NCI-H345 treated with DMSO at 0.1 percent for 48 hours (cell line): ENCODE data around the gene OTOF.

Experiments used
- DNase-seq: peaks from one replicate; lab custom pipeline; 2025; ENCODE audit not compliant: unreplicated experiment; lab: John Stamatoyannopoulos, UW

OTOF gene

GRCh38 chr2:26454561-26455001, 23.3 kb downstream of the OTOF start:
- DNase-seq = no peak

GRCh38 chr2:26453421-26454329, 24.2 kb downstream of the OTOF start:
- no peak for DNase-seq

- DNase-seq = no peak
Measured at GRCh38 chr2:26451700-26452099, 26.2 kb downstream of the OTOF start.

- no peak for DNase-seq
Measured at GRCh38 chr2:26450031-26450635, 27.8 kb downstream of the OTOF start.

GRCh38 chr2:26449278-26450030, 28.5 kb downstream of the OTOF start:
- DNase-seq = no peak

- DNase-seq = no peak
Measured at GRCh38 chr2:26448651-26449050, 29.3 kb downstream of the OTOF start.

- DNase-seq = no peak
Measured at GRCh38 chr2:26444236-26444635, 33.7 kb downstream of the OTOF start.

- no peak for DNase-seq
Measured at GRCh38 chr2:26442707-26443106, 35.2 kb downstream of the OTOF start.

- DNase-seq = no peak
Measured at GRCh38 chr2:26442301-26442700, 35.6 kb downstream of the OTOF start.

- DNase-seq = no peak
Measured at GRCh38 chr2:26438926-26439325, 39.0 kb downstream of the OTOF start.

GRCh38 chr2:26438526-26438925, 39.4 kb downstream of the OTOF start:
- DNase-seq = no peak

- DNase-seq = no peak
Measured at GRCh38 chr2:26435106-26435505, 42.8 kb downstream of the OTOF start.

GRCh38 chr2:26432859-26433258, 45.1 kb downstream of the OTOF start:
- no peak for DNase-seq

- DNase-seq = no peak
Measured at GRCh38 chr2:26432363-26432762, 45.6 kb downstream of the OTOF start.

- DNase-seq = no peak
Measured at GRCh38 chr2:26430826-26431225, 47.1 kb downstream of the OTOF start.

GRCh38 chr2:26429779-26430578, 47.9 kb downstream of the OTOF start:
- peak; percentile 88 for DNase-seq

GRCh38 chr2:26428846-26429245, 49.1 kb downstream of the OTOF start:
- no peak for DNase-seq

GRCh38 chr2:26424221-26424620, 53.7 kb downstream of the OTOF start:
- no peak for DNase-seq

GRCh38 chr2:26423750-26424149, 54.2 kb downstream of the OTOF start:
- no peak for DNase-seq

- DNase-seq = no peak
Measured at GRCh38 chr2:26422947-26423629, 54.8 kb downstream of the OTOF start.
